ENCODE data around the gene DUSP11. TPM values are rescaled to one million over a fixed set of nuclear protein-coding genes. Genes with fewer than 3 reads are reported as not detected.

DUSP11 gene
- 10 to 100 TPM; 27.4 to 36.9 (median 36.4) TPM for polyA plus RNA-seq (ENCODE audit: insufficient read length in 3 of 3)
- long read RNA-seq, donor 1, transcript DUSP11-201 (9 exons, 1,653 nt) = major isoform, 10 of 11 reads
- long read RNA-seq, donor 1, partial matches to known transcripts = 0 of 11 reads
- long read RNA-seq, donor 1, other reads (novel, unspliced or antisense) = 0 of 11 reads
- long read RNA-seq, donor 2, transcript DUSP11-201 (9 exons, 1,653 nt) = major isoform, 9 of 15 reads
- long read RNA-seq, donor 2, partial matches to known transcripts = 6 of 15 reads
- long read RNA-seq, donor 2, other reads (novel, unspliced or antisense) = 0 of 15 reads
- long read RNA-seq, donor 3, transcript DUSP11-201 (9 exons, 1,653 nt) = major isoform, 12 of 12 reads
- long read RNA-seq, donor 3, partial matches to known transcripts = 0 of 12 reads
- long read RNA-seq, donor 3, other reads (novel, unspliced or antisense) = 0 of 12 reads
- long read RNA-seq, donor 4, transcript DUSP11-201 (9 exons, 1,653 nt) = major isoform, 17 of 17 reads
- long read RNA-seq, donor 4, partial matches to known transcripts = 0 of 17 reads
- long read RNA-seq, donor 4, other reads (novel, unspliced or antisense) = 0 of 17 reads
- long read RNA-seq, donor 5 = 0 reads
- long read RNA-seq, donor 6, transcript DUSP11-201 (9 exons, 1,653 nt) = major isoform, 8 of 23 reads
- long read RNA-seq, donor 6, partial matches to known transcripts = 15 of 23 reads
- long read RNA-seq, donor 6, other reads (novel, unspliced or antisense) = 0 of 23 reads
- long read RNA-seq, donor 7, transcript DUSP11-201 (9 exons, 1,653 nt) = major isoform, 14 of 26 reads
- long read RNA-seq, donor 7, partial matches to known transcripts = 12 of 26 reads
- long read RNA-seq, donor 7, other reads (novel, unspliced or antisense) = 0 of 26 reads
- long read RNA-seq, donor 8, transcript DUSP11-201 (9 exons, 1,653 nt) = major isoform, 17 of 24 reads
- long read RNA-seq, donor 8, partial matches to known transcripts = 7 of 24 reads
- long read RNA-seq, donor 8, other reads (novel, unspliced or antisense) = 0 of 24 reads
- long read RNA-seq, donor 9, transcript DUSP11-201 (9 exons, 1,653 nt) = major isoform, 9 of 9 reads
- long read RNA-seq, donor 9, partial matches to known transcripts = 0 of 9 reads
- long read RNA-seq, donor 9, other reads (novel, unspliced or antisense) = 0 of 9 reads
- long read RNA-seq, donor 10, transcript DUSP11-201 (9 exons, 1,653 nt) = major isoform, 10 of 17 reads
- long read RNA-seq, donor 10, partial matches to known transcripts = 7 of 17 reads
- long read RNA-seq, donor 10, other reads (novel, unspliced or antisense) = 0 of 17 reads
- long read RNA-seq, donor 11, transcript DUSP11-201 (9 exons, 1,653 nt) = major isoform, 8 of 8 reads
- long read RNA-seq, donor 11, partial matches to known transcripts = 0 of 8 reads
- long read RNA-seq, donor 11, other reads (novel, unspliced or antisense) = 0 of 8 reads
- long read RNA-seq, donor 12, partial matches to known transcripts = 0 of 4 reads
- long read RNA-seq, donor 12, other reads (novel, unspliced or antisense) = 0 of 4 reads
- long read RNA-seq, donor 13, transcript DUSP11-201 (9 exons, 1,653 nt) = major isoform, 27 of 56 reads
- long read RNA-seq, donor 13, partial matches to known transcripts = 29 of 56 reads
- long read RNA-seq, donor 13, other reads (novel, unspliced or antisense) = 0 of 56 reads
- long read RNA-seq, donor 14, transcript DUSP11-201 (9 exons, 1,653 nt) = major isoform, 14 of 14 reads
- long read RNA-seq, donor 14, partial matches to known transcripts = 0 of 14 reads
- long read RNA-seq, donor 14, other reads (novel, unspliced or antisense) = 0 of 14 reads
- long read RNA-seq, donor 15, transcript DUSP11-201 (9 exons, 1,653 nt) = major isoform, 8 of 8 reads
- long read RNA-seq, donor 15, partial matches to known transcripts = 0 of 8 reads
- long read RNA-seq, donor 15, other reads (novel, unspliced or antisense) = 0 of 8 reads
- long read RNA-seq, donor 16, transcript DUSP11-201 (9 exons, 1,653 nt) = major isoform, 33 of 66 reads
- long read RNA-seq, donor 16, partial matches to known transcripts = 32 of 66 reads
- long read RNA-seq, donor 16, other reads (novel, unspliced or antisense) = 0 of 66 reads

DNA sequence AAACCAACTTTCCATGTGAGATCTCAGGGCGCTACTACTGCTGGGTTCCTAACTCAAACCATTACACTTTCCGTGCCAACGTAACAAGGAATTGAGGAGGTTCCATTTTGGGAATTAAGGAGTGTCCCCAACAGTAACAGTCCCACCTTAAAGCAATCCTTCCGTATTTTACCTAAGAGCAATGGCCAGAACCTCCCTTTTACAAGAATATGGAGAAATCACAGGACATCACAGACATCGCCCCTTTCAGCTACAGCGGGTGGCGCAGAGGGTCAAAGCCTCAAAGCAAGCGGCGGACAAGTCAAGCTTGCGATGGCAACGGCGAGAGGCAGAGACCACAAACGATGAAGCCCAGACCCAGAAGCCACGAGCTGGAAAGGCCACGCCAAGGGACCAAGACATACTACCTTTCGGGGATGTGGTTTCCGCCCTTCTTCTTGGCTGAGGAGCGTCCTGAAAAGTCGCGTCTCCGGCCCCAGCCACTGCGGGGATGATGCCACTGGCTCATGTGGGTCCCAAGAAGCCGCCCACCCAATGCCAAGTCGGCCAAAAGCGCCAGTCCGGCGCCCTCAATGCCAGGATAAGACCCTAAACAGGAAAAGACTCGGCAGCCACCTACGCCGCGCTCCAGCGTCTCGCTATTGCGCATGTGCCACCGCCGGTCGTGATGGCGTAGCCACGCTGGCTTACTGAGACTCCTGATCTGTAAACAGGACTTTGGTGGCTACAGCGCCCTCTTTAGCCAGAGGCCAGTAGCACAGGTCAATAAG is at the start of gene DUSP11:
TSS of gene DUSP11 (minus strand) at position 637 of the 770 bp plus-strand sequence. CDS start at position 508, 129 bp downstream.
- DNase-seq (ENCODE audit: extremely low read depth in 1 of 11, low read depth in 9 of 11, low spot score in 4 of 11) = peak; percentile 85 to 96 (median 90)

DNA sequence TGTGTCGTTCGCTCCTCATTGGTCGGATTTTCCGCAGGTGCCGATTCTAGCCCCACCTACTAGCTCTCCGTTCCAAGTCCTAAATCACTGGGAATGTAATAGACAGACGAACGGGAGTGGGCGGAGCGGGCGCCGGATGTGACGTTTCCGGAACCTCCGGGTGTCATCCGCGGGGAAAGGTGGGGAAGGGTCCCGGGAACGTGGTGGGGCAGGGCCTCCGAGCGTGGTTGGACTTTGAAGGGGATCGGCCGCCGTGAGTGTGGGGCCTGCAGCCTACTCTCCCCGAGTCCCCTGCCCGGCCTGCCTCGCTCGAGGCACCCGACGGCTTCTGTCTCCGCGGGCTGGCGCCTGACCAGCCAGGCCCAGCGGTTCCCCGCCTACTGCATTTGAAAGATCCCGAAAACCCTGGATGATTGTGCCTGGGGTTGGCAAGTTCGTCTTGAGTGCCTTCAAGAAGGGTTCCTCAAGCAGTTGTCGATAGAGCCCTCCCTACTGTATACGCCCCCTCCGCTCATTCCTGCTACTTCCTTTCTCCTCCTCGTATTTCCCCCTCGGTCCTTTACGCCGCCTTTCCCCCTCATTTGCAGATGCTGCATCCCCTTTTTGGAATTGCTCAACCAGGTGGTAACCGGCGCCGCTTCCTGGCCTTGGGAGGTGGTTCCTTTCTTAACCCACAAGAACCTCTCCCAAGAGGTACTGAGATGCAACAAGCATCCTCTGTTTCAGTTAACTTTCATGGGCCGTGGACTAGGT is 49.1 kb upstream of the DUSP11 start, which contains the start of gene STAMBP:
TSS of gene STAMBP (plus strand) at position 144 of the 753 bp plus-strand sequence. CDS start 1,896 bp downstream, outside the sequence.
- peak; percentile 92 to 98 (median 96) for DNase-seq (ENCODE audit: extremely low read depth in 1 of 11, low read depth in 9 of 11, low spot score in 4 of 11)

DNA sequence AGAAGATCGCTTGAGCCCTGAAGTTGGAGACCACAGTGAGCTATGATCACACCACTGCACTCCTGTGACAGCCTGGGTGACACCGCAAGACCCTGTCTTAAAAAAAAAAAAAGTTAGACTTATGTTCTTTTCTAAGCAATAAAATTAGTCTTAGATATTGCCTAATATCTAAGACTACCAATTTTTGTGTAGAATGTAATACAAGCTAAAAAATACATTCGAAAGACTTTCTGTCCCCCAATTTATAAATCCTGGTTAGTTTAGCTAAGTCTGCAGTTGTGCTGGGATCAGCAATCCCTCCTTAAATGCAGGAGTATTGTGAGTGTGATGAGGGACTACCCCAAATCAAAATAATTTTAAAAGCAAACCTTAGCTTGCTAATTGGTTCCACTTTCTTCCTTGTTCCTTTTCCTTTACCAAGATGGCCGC is 48.5 kb upstream of the DUSP11 start:
- no peak for DNase-seq (ENCODE audit: extremely low read depth in 1 of 11, low read depth in 9 of 11, low spot score in 4 of 11)

DNA sequence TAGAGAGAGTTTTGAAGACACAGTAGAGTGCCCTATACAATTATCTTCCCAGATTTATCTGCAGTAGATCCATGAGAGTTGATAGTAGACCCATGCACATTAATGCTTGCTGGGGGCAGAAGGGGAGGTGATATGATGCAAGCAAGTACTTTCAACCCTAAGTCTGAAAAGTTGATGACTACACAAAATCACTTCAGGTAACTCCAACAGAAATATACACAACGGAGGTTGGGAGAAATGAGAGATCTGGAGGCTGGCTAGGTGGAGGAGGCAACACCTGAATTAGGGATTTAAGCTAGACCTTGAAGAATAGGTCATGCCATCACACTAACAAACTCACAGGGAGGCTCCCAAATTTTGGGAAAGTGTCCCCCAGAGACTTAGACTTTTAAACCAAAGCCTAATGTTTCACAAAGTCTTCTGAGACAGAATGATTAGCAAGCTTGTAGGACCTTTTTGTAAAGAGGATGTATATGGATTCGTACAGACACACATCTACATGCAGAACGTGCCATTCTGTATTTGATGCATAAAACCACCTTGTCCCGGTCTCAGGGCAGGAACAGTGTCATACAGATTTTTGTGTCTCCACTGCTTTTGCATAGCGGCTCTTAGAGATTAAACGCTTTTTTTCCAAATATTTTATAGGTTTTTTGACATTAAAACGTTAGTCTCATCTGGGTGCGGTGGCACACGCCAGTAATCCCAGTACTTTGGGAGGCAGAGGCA is 47.9 kb upstream of the DUSP11 start:
- DNase-seq (ENCODE audit: extremely low read depth in 1 of 11, low read depth in 9 of 11, low spot score in 4 of 11) = no peak

DNA sequence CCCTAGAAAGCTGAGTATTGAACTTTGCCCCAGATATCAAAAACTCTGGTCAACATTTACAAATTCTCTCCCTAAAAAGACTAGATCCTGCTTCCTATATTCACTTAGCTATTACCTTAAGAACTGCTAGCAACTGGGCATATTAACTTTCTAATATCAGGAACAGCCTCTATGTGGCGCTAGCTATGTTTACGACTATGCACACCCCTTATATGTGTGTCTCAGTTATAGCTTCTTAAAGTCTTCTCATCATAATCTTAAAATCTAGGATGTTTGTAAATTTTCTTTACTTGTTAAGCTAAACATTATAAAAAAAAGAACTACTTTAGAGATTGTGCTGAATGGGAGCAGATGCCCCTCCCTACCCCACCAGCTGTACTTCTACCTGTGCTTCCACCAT is 47.1 kb upstream of the DUSP11 start:
- no peak for DNase-seq (ENCODE audit: extremely low read depth in 1 of 11, low read depth in 9 of 11, low spot score in 4 of 11)

DNA sequence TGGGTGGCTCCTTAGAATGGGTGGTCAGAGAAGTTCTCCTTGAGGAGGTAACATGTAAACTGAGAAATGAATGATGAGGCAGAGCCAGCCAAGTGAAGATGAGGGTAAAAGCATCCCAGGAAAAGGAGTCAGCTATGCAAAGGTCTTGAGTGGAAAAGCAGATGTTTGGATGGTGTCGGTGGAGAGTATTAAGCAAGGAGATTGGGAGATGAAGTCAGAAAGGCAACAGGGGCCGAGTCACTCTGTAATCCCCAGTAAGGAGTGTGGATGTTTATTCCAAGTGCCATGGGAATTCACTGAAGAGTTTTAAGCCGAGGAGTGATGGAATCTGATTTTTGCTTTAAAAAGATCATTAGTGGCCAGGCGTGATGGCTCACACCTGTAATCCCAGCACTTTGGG is 45.5 kb upstream of the DUSP11 start:
- DNase-seq (ENCODE audit: extremely low read depth in 1 of 11, low read depth in 9 of 11, low spot score in 4 of 11) = no peak

DNA sequence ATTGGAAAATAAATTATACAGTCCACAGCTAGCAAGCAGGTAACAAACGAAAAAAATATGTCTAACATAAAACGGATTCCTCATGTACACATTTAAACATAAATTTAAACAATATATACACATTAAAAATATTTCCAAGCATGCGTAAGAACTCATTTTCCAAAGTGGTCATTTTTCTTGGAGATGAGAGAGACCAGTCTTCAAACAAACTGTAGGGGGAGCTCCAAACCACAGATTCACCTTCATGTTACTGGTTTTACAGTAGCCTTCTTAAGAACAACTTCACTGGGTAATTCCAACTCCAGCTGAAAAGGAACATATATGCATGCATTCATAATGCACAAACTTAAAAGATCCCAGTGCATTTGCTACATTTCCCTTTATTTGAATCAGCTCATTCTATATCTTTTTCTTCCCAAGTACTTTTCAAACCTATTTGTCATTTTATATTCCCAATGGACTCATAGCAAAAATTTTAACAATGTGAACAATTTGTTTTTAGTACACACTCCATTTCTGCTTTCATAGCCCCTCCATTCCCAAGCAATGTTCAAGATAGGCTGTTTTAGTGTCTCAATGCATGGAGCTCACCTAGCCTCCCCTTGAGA is 44.1 kb upstream of the DUSP11 start:
- peak; percentile 50 to 80 (median 64) for DNase-seq (ENCODE audit: extremely low read depth in 1 of 11, low read depth in 9 of 11, low spot score in 4 of 11)

DNA sequence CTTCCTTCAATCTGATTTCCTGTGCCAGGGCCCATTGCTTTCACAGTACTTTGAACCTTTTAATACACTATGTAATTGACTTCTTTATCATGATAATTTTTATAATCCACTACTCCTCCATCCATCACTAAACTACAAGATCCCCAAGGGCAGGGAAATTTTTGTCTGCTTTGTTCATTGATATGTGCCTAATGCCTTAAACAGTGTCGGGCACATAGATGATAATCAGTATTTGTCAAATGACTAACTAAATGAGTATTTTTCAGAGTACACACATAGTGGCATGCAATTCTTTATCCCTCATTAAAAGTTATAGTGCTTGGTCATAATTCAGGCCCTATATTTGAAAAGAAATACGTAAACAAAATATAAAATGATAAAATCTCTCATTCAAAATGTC is 43.5 kb upstream of the DUSP11 start:
- DNase-seq (ENCODE audit: extremely low read depth in 1 of 11, low read depth in 9 of 11, low spot score in 4 of 11) = no peak

DNA sequence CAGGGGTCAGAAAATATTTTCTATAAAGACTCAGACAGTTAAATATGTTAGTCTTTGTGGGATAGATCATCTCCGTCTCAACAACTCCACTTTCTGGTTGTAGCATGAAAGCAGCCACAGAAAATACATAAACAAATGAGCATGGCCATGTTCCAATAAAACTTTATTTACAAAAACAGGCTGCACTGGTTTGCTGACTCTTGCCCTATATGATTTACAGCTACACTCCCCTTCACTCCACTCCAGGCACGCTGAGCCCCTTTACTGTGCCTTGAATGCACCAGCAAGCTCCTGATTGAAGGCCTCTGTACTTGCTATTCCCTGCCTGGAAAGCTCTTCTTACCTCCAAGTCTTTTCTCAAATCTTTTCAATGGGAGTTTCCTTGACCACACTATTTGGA is 43.1 kb upstream of the DUSP11 start:
- no peak for DNase-seq (ENCODE audit: extremely low read depth in 1 of 11, low read depth in 9 of 11, low spot score in 4 of 11)

DNA sequence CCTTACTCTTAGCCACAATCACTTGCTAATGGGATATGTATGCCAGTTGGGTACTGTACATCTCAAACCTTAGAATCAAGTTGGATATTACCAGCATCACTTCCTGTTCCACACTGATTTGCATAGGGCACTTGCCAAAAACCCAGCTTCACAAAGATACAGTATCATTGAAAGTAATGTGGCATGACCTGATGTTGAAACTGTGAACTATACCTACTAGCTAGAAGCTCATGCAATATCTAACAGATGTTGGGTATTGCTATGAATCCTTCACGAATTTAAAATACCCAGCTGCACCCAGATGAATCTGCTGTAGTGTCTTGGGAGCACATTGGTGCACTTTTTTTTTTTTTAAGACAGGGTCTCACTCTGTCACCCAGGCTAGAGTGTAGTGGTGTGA is 42.4 kb upstream of the DUSP11 start:
- no peak for DNase-seq (ENCODE audit: extremely low read depth in 1 of 11, low read depth in 9 of 11, low spot score in 4 of 11)

DNA sequence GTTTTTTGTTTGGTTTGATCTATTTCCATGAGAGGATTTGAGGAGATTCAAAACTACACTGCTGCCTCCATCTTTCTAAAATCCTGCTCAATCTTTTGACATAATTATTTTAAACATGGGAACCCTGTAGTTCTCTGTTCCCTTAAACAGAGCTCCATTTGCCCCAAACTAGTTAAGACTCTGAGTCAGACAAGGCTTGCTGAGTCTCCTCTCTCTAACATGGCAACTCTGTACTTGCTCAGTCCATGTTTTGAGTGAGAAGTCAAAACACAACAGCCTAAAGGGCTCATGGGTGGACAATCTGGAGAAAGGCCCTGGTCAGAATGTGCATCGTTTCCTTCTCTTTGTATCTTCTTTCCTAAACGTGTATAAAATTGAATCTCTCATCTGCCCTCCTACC is 41.8 kb upstream of the DUSP11 start:
- DNase-seq (ENCODE audit: extremely low read depth in 1 of 11, low read depth in 9 of 11, low spot score in 4 of 11) = no peak

DNA sequence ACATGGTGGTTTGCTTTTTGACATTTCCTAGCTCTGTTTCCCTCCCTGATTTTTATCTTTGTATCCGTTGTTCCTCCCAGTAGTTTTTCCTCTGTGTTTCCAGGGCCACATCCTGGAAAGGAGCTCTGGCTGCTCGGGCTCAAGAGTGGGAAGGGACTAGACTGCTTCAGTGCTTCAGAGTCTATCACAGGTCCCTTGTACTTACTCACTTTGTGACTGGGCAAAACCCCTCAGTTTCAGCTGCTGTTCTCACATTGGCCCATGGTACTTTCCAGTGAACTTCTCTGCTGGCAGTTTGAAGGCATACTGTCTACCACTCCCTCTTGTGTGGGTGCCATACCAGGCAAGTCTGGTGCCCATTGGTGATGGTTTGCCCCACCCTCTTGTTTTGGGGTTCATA is 41.3 kb upstream of the DUSP11 start:
- no peak for DNase-seq (ENCODE audit: extremely low read depth in 1 of 11, low read depth in 9 of 11, low spot score in 4 of 11)

DNA sequence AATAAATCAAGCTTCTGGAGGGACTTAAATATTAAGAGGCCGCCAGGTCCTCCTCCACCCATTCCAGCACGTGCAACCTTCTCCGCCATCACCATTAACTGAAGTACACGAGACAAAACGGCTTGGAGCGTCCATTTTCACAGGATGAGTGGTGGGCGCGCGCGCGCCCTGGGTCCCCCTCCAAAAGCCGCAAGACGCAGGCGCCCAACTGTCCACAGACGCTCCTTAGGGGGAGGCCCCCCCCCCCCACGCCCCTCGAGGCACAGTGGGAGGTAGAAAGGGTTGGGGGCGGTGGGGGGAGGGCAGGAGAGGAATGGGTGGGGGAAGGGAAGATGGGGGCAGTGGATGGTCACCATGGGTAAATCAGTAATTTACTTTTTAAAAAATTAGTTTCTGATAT is 38.4 kb upstream of the DUSP11 start:
- no peak for DNase-seq (ENCODE audit: extremely low read depth in 1 of 11, low read depth in 9 of 11, low spot score in 4 of 11)

DNA sequence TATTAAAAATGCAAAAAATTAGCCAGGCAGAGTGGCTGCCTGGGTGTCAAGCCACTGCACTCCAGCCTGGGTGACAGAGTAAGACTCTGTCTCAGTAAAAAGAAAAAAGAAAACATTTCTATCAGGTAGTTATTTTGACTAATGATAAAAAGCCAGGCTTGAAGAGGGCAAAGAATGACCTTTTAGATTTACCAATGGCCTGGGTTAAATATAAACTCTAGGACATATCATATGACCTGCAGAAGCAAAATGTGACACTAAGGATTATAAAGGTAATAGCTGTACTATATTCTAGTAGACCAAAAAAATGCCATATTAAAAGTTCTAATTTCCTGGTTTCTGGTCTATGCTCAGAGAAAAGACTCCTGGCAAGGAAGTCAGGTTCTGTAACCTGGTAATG is 32.7 kb upstream of the DUSP11 start:
- DNase-seq (ENCODE audit: extremely low read depth in 1 of 11, low read depth in 9 of 11, low spot score in 4 of 11) = no peak

DNA sequence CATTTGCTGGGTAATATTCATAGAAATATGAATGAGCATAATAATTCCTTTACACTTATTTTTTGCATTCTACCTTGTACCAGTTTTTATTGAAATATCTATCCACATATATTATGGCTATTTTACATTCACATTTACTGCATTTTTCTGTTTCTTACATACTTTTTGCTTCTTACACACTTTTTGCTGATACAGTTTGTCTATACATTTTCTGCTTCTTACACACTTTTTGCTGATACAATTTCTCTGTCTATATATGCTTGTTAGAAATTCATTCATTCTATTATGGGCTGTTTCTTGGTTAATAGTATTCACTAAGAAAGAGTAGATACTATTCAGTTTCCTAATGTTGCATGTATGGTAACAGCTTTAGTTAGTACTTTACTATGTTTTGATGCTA is 32.0 kb upstream of the DUSP11 start:
- no peak for DNase-seq (ENCODE audit: extremely low read depth in 1 of 11, low read depth in 9 of 11, low spot score in 4 of 11)
